A549 (cell line): ENCODE data around the gene APP.

Experiments used
- SMC3 ChIP-seq: fragments of >200 bp; sonication (Bioruptor Twin); formaldehyde crosslinking; IDR thresholded peaks from 3 replicates; pipeline ENCODE4 v1.6.1; 2018; ENCODE audit warnings: inconsistent platforms
- TF ChIP-seq, protein P1 (sequence below): fragments of 250-450 bp; sonication (Bioruptor Pico); IDR thresholded peaks from 2 replicates; pipeline ENCODE4 v1.5.0; 2021; ENCODE audit warnings: mild to moderate bottlenecking, moderate library complexity, borderline replicate concordance

DNA sequence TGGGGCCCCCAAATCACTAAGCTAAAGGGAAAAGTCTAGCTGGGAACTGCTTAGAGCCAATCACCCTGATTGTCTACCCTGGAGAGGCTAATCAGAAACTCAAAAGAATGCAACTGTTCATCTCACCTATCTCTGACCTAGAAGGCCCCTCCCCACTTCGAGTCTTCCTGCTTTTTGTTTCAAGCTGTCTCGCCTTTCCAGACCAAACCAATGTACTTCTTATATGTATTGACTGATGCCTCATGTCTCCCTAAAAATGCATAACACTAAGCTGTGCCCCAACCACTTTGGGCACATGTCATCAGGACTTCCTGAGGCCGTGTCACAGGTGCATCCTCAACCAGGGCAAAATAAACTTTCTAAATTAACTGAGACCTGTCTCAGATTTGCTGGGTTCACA lies 209.5 kb downstream of the APP start:
- no peak for TF ChIP-seq SMC3
- TF ChIP-seq, protein P1, sequence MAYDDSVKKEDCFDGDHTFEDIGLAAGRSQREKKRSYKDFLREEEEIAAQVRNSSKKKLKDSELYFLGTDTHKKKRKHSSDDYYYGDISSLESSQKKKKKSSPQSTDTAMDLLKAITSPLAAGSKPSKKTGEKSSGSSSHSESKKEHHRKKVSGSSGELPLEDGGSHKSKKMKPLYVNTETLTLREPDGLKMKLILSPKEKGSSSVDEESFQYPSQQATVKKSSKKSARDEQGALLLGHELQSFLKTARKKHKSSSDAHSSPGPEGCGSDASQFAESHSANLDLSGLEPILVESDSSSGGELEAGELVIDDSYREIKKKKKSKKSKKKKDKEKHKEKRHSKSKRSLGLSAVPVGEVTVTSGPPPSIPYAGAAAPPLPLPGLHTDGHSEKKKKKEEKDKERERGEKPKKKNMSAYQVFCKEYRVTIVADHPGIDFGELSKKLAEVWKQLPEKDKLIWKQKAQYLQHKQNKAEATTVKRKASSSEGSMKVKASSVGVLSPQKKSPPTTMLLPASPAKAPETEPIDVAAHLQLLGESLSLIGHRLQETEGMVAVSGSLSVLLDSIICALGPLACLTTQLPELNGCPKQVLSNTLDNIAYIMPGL (CRISPR knock-in tag) = no peak
